Gastrocnemius medialis (tissue), 4 donors: ENCODE results near the gene AFAP1L2. TPM values are rescaled to one million over a fixed set of nuclear protein-coding genes. Genes with fewer than 3 reads are reported as not detected.

Source experiments
- ATAC-seq, 2 donors: fragments of 150-250 bp; one replicate each; pipeline ENCODE4 v1.9.1; 2016
- DNase-seq, 2 donors: peaks; one replicate each; pipeline ENCODE4 v3.0.0-alpha.2; 2019
- H3K27ac ChIP-seq, 4 donors: fragments of 200-600 bp; sonication (generic); 1 replicate in 1 of 4; 2 replicates in 3 of 4; pipeline ENCODE4 v1.5.1; 2016 to 2018; ENCODE audit warnings: mild to moderate bottlenecking in 2 of 4, moderate library complexity in 1 of 4
- H3K27me3 ChIP-seq, 3 donors: fragments of 200-600 bp; sonication (generic) in 2 of 3; 1 replicate in 1 of 3; 2 replicates in 2 of 3; pipeline versions ENCODE4 v1.5.1 to v1.6.0; 2016 to 2019; ENCODE audit warnings: mild to moderate bottlenecking in 1 of 3, moderate library complexity in 1 of 3
- H3K36me3 ChIP-seq, 2 donors: fragments of 200-600 bp; sonication (generic) in 1 of 2; one replicate each; pipeline ENCODE4 v1.5.1; 2017 to 2018
- H3K4me1 ChIP-seq, 2 donors: fragments of 200-600 bp; sonication (generic) in 1 of 2; one replicate each; pipeline ENCODE4 v1.5.1; 2016 to 2017; ENCODE audit warnings: mild to moderate bottlenecking in 2 of 2
- H3K4me3 ChIP-seq, 4 donors: fragments of 200-600 bp; sonication (generic) in 3 of 4; 1 replicate in 1 of 4; 2 replicates in 3 of 4; pipeline ENCODE4 v1.5.1; 2016 to 2019; ENCODE audit warnings: mild to moderate bottlenecking in 2 of 4
- H3K9me3 ChIP-seq, 3 donors: fragments of 200-600 bp; sonication (generic) in 2 of 3; 1 replicate in 1 of 3; 2 replicates in 2 of 3; pipeline ENCODE4 v1.5.1; 2016 to 2019
- POLR2A ChIP-seq, 2 donors: fragments of 450-650 bp; IDR thresholded peaks; one replicate each; pipeline ENCODE4 v1.6.1; 2017; ENCODE audit warnings: antibody characterized with exemption in 2 of 2, mild to moderate bottlenecking in 2 of 2, moderate library complexity in 2 of 2
- in situ Hi-C, 4 donors: fragments of 200-750 bp; cut with MboI; loops; one replicate each; pipeline versions ENCODE4 v1.15.0 to v1.8.0; 2017; ENCODE audit warnings: low sequenced_read_pairs in 4 of 4
- intact Hi-C: fragments of 100-400 bp; cut with DNase I; formaldehyde crosslinking; loops from one replicate; pipeline ENCODE4 v1.15.1; 2023; ENCODE audit warnings: low total_unique reads
- total RNA-seq, 4 donors: library from RNA; depleted of rRNA; stranded (reverse); fragments of >200 nt; gene quantifications; one replicate each; pipeline versions ENCODE4 v1.1.0 to v1.2.3, GENCODE V29; 2016
- TF ChIP-seq, protein P1 (sequence below), 5 experiments: fragments of 450-650 bp in 3 of 5; fragments of 200-600 bp in 2 of 5; sonication (generic) in 2 of 5; IDR thresholded peaks in 4 of 5; conservative IDR thresholded peaks in 1 of 5; 1 replicate in 4 of 5; 2 replicates in 1 of 5; pipeline ENCODE4 v1.5.1; 2016 to 2019; ENCODE audit warnings: antibody characterized with exemption in 5 of 5, mild to moderate bottlenecking in 3 of 5, moderate library complexity in 3 of 5

Gene AFAP1L2
- total RNA-seq, 4 donors from 2014 or later, result 1.3 to 3.5 (median 2.1) TPM

DNA sequence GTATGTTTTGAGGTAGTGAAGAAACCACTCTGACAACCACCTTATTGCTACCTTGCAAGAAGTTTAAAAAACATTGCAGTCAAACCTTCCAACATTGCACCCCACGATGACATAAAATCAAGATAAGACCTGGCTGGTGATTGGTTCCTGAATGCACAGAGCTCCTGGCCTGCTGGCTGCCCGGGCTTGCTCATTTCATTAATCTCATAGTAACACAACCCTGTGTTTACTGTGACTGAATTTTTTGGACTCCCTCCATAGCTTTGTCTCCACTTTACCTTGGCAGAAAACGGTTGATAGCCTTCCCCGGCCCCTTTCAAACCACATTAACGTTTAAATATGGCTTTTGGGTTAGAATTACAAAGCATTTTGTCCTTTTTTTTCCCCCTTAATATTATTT, 137.8 kb downstream of the AFAP1L2 start:
- in situ Hi-C loops (no loop called here), intact Hi-C loops (no loop called here)
- Histone ChIP-seq H3K4me1 (peaks cover 15 to 39% of the 10 kb centered on the region in 2 donors), H3K36me3 (no peaks in the 10 kb centered on the region), H3K4me3 (no peak overlapping the region), H3K9me3 (no peaks in the 10 kb centered on the region), H3K27me3 (no peaks in the 10 kb centered on the region), H3K27ac (peak overlapping the region in 2 of 4 donors; percentile 54 to 74)
- ATAC-seq (peak; percentile 63 to 80), DNase-seq (peak; percentile 45 to 50)
- TF ChIP-seq POLR2A (IDR thresholded peaks at IDR 0.05), result no peak

DNA sequence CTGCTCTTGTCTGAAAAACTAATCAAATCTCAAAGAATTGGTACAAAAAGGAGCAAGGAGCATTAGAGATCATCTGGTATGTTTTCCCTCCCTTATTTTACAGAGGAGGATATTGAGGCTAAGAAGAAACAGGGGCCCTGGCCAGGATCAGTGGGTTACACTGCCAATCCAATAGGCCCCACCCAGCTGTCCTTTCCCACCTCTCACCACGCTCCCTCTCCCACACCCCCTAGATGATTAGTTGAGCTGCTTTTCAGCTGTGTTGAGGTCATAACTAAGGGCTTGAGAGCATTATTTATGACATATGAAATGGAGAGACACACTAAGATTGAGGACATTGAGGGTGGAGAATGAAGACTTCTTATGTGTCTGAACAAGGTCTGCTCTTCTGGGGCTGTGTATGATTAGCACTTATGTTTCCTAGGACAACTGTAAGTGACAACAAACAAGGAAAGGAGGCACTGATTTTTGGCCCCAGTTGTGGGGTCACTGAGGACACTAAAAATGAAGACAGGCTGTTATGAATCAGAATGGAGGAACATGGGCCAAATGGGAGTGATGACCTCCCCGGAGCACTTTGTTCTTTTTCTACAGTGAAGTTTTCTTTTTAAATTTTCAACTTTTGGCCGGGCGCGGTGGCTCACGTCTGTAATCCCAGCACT, 138.8 kb downstream of the AFAP1L2 start:
- DNase-seq (peak; percentile 28 to 59), ATAC-seq (peak; percentile 76)
- peak overlapping the region; percentile 8 to 74 (median 37) for H3K27ac ChIP-seq
- intact Hi-C loops, result no loop called here
- in situ Hi-C loops, result no loop called here
- no peak overlapping the region for H3K4me3 ChIP-seq
- H3K27me3 ChIP-seq, result no peaks in the 10 kb centered on the region
- TF ChIP-seq, protein P1, sequence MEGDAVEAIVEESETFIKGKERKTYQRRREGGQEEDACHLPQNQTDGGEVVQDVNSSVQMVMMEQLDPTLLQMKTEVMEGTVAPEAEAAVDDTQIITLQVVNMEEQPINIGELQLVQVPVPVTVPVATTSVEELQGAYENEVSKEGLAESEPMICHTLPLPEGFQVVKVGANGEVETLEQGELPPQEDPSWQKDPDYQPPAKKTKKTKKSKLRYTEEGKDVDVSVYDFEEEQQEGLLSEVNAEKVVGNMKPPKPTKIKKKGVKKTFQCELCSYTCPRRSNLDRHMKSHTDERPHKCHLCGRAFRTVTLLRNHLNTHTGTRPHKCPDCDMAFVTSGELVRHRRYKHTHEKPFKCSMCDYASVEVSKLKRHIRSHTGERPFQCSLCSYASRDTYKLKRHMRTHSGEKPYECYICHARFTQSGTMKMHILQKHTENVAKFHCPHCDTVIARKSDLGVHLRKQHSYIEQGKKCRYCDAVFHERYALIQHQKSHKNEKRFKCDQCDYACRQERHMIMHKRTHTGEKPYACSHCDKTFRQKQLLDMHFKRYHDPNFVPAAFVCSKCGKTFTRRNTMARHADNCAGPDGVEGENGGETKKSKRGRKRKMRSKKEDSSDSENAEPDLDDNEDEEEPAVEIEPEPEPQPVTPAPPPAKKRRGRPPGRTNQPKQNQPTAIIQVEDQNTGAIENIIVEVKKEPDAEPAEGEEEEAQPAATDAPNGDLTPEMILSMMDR (IDR thresholded peaks at IDR 0.05 in 4 of 5, conservative IDR thresholded peaks at IDR 0.05 in 1 of 5), result no peak
- TF ChIP-seq POLR2A (IDR thresholded peaks at IDR 0.05), result no peak
- peaks cover 7 to 29% of the 10 kb centered on the region in 2 donors for H3K4me1 ChIP-seq
- H3K36me3 ChIP-seq, result no peaks in the 10 kb centered on the region
- H3K9me3 ChIP-seq, result no peaks in the 10 kb centered on the region

DNA sequence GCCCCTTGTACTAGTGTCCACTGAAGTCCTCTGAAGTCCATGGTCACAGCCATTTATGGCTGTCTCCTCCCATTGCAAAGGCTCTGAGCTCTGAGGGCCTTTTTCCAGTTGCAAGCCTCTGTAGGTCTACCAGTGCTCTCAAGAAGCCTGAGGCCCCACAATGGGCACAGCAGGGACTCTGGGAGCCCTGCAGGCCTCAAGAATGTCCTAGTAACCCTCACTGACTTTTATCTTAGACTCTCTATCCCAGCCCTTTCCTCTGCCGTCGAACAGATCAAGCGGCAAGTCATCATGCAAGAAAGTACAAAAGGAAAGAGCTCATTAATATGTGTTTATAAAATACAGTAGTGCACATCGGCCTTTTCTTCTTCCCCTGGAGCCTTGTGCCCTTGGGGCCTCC, 141.8 kb downstream of the AFAP1L2 start:
- Histone ChIP-seq H3K36me3 (no peaks in the 10 kb centered on the region), H3K4me3 (no peak overlapping the region), H3K9me3 (no peaks in the 10 kb centered on the region), H3K27me3 (no peaks in the 10 kb centered on the region), H3K27ac (no peak overlapping the region), H3K4me1 (peaks cover 3 to 25% of the 10 kb centered on the region in 2 donors)
- intact Hi-C loops (no loop called here), in situ Hi-C loops (no loop called here)
- ATAC-seq (no peak), DNase-seq (no peak)
- TF ChIP-seq POLR2A (IDR thresholded peaks at IDR 0.05), result no peak
- TF ChIP-seq, protein P1 (IDR thresholded peaks at IDR 0.05 in 4 of 5, conservative IDR thresholded peaks at IDR 0.05 in 1 of 5), result no peak

DNA sequence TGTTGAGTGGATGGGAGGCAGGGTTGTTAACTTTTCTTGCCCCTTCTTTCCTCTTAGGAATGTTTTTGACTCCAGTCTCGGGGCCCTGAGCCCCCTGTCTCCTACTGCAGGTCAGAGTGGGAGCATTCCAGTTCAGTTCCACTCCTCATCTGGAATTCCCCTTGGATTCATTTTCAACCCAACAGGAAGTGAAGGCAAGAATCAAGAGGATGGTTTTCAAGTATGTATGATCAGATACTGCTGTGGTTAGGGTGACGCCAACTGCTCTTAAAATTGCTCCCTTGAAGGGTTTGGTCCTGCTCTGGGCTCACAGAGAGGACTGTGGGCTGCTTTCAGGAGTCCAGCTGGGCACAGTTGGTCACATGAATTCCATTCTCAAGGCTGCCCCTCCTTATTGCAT, 143.2 kb downstream of the AFAP1L2 start:
- TF ChIP-seq POLR2A (IDR thresholded peaks at IDR 0.05), result no peak
- TF ChIP-seq, protein P1 (IDR thresholded peaks at IDR 0.05 in 4 of 5, conservative IDR thresholded peaks at IDR 0.05 in 1 of 5), result no peak
- Histone ChIP-seq H3K36me3 (no peaks in the 10 kb centered on the region), H3K4me3 (no peak overlapping the region), H3K4me1 (peaks cover under 1 to 15% of the 10 kb centered on the region in 2 donors), H3K9me3 (no peaks in the 10 kb centered on the region), H3K27me3 (no peaks in the 10 kb centered on the region), H3K27ac (no peak overlapping the region)
- in situ Hi-C loops (no loop called here), intact Hi-C loops (no loop called here)
- ATAC-seq (no peak), DNase-seq (no peak)

DNA sequence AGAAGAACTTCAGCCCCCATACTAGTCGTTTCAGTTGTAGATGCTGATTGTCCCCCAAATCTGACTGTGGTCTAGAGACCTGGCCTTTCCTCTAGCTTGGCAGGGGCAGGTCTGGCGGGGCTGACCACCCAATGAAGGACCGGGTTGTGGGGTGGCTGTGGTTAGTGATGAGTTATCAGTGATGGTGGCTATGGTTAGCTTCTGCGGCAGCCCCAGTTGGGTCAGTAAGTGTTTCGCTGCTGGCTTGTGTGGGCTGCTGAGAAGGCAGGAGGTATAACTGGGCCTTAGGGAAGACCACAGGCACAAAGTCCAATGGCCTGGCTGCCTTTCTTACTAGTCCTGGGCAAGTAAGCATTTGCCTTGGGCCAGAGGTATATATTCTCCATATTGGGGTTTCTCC, 143.9 kb downstream of the AFAP1L2 start:
- H3K27me3 ChIP-seq, result no peaks in the 10 kb centered on the region
- H3K4me1 ChIP-seq, result peaks cover 0 to 8% of the 10 kb centered on the region in 2 donors
- H3K4me3 ChIP-seq, result no peak overlapping the region
- H3K27ac ChIP-seq, result no peak overlapping the region
- DNase-seq (no peak), ATAC-seq (no peak)
- in situ Hi-C loops (no loop called here), intact Hi-C loops (no loop called here)
- no peaks in the 10 kb centered on the region for H3K9me3 ChIP-seq
- TF ChIP-seq, protein P1 (IDR thresholded peaks at IDR 0.05 in 4 of 5, conservative IDR thresholded peaks at IDR 0.05 in 1 of 5), result no peak
- no peak for TF ChIP-seq POLR2A (IDR thresholded peaks at IDR 0.05)
- H3K36me3 ChIP-seq, result no peaks in the 10 kb centered on the region
